Tibial nerve (tissue), 4 donors: Measurements from ENCODE around the gene AEBP1.

Experiments used
- EP300 ChIP-seq, 2 donors: sonication (generic); formaldehyde crosslinking; IDR thresholded peaks; one replicate each; pipeline ENCODE4 v1.6.1; 2017; ENCODE audit warnings: antibody characterized with exemption in 2 of 2, mild to moderate bottlenecking in 1 of 2
- POLR2A ChIP-seq, 2 donors: fragments of 450-650 bp; IDR thresholded peaks; one replicate each; pipeline ENCODE4 v1.6.1; 2017; ENCODE audit warnings: antibody characterized with exemption in 2 of 2, mild to moderate bottlenecking in 2 of 2, moderate library complexity in 2 of 2
- TF ChIP-seq, protein P1 (sequence below), 5 experiments: fragments of 200-600 bp in 3 of 5; fragments of 450-650 bp in 2 of 5; sonication (generic) in 3 of 5; IDR thresholded peaks; one replicate each; pipeline ENCODE4 v1.5.1; 2016 to 2019; ENCODE audit warnings: antibody characterized with exemption in 5 of 5, mild to moderate bottlenecking in 3 of 5, moderate library complexity in 2 of 5

DNA sequence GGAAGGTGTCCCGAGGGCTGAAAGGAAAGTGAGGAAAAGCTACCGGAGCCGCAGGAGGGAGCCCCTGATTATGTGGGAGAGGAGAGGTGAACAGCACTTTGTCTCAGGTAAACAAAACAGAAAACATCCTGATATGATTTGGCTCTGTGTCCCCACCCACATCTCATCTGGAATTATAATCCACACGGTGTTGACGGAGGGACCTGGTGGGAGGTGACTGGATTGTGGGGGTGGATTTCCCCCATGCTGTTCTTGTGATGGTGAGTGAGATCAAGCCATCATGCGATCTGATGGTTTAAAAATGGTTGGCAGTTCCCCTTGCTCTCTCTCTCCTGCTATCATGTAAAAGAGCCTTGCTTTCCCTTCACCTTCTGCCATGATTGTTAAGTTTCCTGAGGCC lies 16.2 kb downstream of the AEBP1 start:
- TF ChIP-seq, protein P1, sequence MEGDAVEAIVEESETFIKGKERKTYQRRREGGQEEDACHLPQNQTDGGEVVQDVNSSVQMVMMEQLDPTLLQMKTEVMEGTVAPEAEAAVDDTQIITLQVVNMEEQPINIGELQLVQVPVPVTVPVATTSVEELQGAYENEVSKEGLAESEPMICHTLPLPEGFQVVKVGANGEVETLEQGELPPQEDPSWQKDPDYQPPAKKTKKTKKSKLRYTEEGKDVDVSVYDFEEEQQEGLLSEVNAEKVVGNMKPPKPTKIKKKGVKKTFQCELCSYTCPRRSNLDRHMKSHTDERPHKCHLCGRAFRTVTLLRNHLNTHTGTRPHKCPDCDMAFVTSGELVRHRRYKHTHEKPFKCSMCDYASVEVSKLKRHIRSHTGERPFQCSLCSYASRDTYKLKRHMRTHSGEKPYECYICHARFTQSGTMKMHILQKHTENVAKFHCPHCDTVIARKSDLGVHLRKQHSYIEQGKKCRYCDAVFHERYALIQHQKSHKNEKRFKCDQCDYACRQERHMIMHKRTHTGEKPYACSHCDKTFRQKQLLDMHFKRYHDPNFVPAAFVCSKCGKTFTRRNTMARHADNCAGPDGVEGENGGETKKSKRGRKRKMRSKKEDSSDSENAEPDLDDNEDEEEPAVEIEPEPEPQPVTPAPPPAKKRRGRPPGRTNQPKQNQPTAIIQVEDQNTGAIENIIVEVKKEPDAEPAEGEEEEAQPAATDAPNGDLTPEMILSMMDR (IDR thresholded peaks at IDR 0.05) = no peak
- TF ChIP-seq POLR2A (IDR thresholded peaks at IDR 0.05) (no peak), EP300 (IDR thresholded peaks at IDR 0.05) (no peak)
